Measurements from ENCODE around the gene RPL36.
"Not testable (repeated sequence)": the region's sequence is repeated elsewhere in the genome, so short reads cannot be mapped to it uniquely, and the experiment has no call there.

The RPL36 gene

DNA sequence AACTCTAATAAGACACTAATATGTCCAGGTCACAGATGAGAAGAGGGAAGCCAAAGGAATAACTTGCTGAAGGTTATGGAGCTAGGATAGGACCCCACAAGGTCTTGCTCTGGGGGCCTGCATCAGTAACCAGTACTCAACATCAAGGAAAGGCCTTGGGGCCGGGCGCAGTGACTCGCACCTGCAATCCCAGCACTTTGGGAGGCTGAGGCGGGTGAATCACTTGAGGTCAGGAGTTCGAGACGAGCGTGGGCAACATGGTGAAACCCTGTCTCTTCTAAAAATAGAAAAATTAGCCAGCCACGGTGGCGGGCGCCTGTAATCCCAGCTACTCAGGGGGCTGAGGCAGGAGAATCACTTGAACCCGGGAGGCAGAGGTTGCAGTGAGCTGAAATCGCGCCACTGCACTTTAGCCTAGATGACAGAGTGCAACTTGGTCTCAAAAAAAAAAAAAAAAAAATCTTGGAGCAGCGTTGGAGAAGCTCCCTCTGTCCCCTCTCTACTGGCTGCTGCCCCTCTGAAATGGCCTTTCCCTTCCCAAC, 28.0 kb downstream of the RPL36 start:
- peak; percentile 55 for DNase-seq (ENCODE audit: low read depth)
- peak overlapping the region; percentile 81 for H3K4me3 ChIP-seq (ENCODE audit: low read length)
- TF ChIP-seq, protein P1, sequence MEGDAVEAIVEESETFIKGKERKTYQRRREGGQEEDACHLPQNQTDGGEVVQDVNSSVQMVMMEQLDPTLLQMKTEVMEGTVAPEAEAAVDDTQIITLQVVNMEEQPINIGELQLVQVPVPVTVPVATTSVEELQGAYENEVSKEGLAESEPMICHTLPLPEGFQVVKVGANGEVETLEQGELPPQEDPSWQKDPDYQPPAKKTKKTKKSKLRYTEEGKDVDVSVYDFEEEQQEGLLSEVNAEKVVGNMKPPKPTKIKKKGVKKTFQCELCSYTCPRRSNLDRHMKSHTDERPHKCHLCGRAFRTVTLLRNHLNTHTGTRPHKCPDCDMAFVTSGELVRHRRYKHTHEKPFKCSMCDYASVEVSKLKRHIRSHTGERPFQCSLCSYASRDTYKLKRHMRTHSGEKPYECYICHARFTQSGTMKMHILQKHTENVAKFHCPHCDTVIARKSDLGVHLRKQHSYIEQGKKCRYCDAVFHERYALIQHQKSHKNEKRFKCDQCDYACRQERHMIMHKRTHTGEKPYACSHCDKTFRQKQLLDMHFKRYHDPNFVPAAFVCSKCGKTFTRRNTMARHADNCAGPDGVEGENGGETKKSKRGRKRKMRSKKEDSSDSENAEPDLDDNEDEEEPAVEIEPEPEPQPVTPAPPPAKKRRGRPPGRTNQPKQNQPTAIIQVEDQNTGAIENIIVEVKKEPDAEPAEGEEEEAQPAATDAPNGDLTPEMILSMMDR (conservative IDR thresholded peaks at IDR 0.05; ENCODE audit: low read length) = no peak

DNA sequence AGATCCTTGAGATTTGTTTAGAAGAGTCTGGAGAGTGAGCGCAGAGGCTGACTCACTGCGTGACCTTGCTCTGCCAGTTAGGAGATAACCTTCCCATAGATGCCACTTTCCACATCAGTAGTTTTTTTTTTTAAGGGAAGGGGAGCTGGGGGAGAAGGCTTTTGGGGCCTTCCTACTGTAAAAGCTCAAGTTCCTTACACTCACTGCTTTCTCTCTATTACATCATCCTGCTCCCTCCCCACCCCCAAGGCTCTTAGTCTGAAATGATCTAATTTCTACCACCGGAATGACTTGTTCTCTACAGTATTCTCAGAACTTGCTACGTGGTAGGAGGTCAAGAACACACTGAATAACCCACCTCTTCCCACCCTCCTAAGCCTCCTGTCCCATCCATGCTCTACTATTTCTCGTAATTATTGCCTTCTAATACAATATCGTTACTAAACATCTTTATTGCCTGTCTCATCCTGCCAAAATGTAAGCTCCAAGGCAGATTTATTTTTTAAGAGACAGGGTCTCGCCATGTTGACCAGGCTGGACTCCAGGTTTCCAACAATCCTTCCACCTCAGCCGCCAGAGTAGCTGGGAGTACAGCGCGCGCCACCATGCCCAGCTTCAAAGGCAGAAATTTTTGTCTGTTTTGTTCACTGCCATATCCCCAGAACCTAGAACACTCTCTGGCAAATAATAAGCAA, 28.6 kb downstream of the RPL36 start:
- peak overlapping the region; percentile 81 for H3K4me3 ChIP-seq (ENCODE audit: low read length)
- peak; percentile 94 for DNase-seq (ENCODE audit: low read depth)
- TF ChIP-seq, protein P1 (conservative IDR thresholded peaks at IDR 0.05; ENCODE audit: low read length) = no peak

DNA sequence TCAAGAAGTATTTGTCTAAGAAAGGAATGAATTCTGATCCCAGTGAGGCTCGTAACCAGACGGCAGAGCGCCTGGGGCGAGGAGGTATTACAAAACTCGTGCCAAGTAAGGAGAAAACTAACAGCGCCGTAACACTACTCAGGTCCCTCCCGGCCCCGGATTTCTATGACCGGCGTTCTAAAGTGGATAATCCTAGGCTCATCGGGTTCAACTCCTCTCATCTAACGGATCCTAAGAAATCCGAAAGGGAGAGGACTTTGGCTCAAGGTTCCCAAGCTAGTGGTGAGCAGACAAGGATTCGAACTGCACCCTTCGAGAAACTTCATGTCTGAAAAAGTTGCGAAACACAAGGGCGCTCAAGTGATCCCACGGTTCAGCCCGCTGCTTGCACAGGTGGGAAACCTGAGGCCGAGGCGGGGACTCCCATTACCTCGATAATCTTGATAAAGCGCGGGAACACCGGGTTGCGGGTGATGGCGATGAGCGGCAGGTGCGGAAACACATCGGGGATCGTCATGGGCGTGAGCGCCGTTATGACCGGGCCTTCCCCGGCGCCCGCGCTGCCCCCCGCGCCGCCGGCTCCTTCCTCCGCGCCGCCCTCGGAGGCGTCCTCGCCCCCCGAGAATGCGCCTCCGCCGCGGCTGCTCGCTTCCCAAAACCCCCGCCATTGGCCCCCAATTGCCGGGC, 29.3 kb downstream of the RPL36 start:
- peak; percentile 35 for DNase-seq (ENCODE audit: low read depth)
- TF ChIP-seq, protein P1 (conservative IDR thresholded peaks at IDR 0.05; ENCODE audit: low read length) = no peak
- peak overlapping the region; percentile 81 for H3K4me3 ChIP-seq (ENCODE audit: low read length)

DNA sequence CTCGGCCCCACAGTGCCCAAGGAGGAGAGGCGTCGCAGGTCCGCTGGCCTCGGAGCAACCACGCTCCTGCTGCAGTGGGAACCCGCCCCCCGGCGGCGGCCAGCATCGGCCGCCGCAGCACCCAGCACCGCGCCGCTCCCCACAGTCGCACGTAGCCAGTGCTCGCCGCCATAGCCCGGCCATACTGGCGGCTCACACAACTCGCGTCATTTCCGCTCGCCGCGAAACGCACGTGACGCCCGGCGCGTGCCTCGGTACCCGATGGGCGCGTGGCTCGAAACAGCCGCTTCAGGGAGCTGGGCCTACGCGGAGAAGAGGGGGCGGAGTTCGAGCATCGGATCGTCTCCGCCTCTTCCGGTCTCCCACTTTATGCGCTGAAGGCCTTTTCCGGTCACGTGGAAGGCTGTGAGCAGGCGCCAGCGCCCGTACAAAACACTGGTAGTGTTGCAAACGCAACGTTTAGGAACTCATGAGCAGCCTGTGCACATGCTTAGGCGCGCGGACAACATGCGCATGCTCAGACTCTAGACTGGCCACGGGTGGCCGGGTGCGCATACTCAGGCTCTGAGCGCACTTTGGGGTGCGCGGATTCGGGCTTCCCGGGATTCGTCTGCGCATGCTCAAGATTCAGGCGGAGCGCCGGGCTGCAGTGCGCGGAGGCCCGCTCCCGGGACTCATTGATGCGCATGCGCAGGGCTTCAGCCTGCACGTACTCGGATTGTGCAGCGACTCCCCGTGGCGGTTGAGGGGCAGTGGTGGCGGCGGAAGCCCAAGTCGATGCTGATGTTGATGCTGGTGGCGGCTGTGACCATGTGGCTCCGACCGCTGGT, 30.1 kb downstream of the RPL36 start, which contains the start of the genes CATSPERD and LONP1:
Gene CATSPERD, plus strand, starts transcription at position 677 of the 830 bp plus-strand sequence. Its CDS starts 101 bp downstream, at position 778.
Gene LONP1, minus strand, starts transcription at position 186 of the 830 bp plus-strand sequence. Its CDS starts 14 bp downstream, at position 172.
- TF ChIP-seq, protein P1 (conservative IDR thresholded peaks at IDR 0.05; ENCODE audit: low read length) = peak; percentile 79
- peak within 1 kb of the TSS; percentile 81 for H3K4me3 ChIP-seq (ENCODE audit: low read length)
- peak; percentile 99 for DNase-seq (ENCODE audit: low read depth)

DNA sequence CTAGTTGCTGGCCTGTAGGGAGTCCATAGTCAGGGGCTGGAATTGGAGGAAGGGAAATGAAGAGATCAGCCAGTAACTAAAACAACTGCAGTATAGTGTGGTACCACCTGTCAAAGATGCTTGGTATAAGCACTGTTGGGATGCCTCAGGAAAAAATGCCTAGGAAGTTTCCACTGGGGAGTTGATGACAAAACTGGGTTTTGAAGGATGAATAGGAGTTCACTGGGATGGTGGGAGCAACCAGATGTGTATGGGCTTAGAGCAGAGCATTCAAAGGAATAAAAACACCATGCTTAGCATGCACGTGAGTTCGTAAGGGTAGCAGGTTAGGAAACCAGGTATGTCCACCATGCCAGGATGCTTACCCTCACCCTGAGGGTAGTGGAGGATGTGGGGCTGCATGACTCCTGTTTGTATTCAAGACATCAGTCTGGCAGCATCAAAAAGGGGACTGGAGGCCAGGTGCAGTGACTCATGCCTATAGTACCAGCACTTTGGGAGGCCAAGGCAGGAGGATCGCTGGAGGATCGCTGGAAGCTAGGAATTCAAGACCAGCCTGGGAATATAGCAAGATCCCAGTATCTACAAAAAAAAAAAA, 37.5 kb downstream of the RPL36 start:
- TF ChIP-seq, protein P1 (conservative IDR thresholded peaks at IDR 0.05; ENCODE audit: low read length) = no peak

DNA sequence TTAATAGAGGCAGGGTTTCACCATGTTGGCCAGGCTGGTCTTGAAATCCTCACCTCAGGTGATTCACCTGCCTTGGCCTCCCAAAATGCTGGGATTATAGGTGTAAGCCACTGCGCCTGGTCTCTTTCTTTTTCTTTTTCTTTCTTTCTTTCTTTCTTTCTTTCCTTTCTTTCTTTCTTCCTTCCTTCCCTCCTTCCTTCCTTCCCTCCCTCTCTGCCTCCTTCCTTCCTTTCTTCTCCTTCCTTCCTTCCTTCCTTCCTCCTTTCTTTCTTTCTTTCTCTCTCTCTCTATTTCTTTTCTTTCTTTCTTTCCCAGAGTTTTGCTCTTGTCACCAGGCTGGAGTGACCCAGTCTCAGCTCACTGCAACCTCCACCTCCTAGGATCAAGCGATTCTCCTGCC, 43.1 kb downstream of the RPL36 start:
- not testable (repeated sequence) for DNase-seq (ENCODE audit: low read depth); H3K4me3 ChIP-seq (ENCODE audit: low read length)

More for the DNA sequence above, 37.5 kb downstream of the RPL36 start:
- no peak overlapping the region for H3K4me3 ChIP-seq (ENCODE audit: low read length)
- DNase-seq (ENCODE audit: low read depth) = no peak

All from AG10803 (cell line).